ENCODE measurements around the gene AUP1. TPM values are rescaled to one million over a fixed set of nuclear protein-coding genes. Genes with fewer than 3 reads are reported as not detected.

The AUP1 gene
- total RNA-seq, 4 donors from 2014 or later: 164 to 264 (median 189) TPM

- WGBS, 2 donors (ENCODE audit: low coverage in 1 of 2): 11 to 58% methylated on average over 6 to 38 of the region's 38 CpGs
- no peak for TF ChIP-seq POLR2A (IDR thresholded peaks at IDR 0.05)
- peak overlapping the region; percentile 44 to 81 (median 67) for H3K4me3 ChIP-seq
- peak overlapping the region; percentile 90 to 98 (median 92) for H3K27ac ChIP-seq
- intact Hi-C loops (cut with DNase I; ENCODE audit: low total_unique reads) (loop anchor here (2.0 kb wide), 1 partner anchor 23 kb away; no protein-coding TSS in a partner anchor), in situ Hi-C loops (cut with MboI; ENCODE audit: low pct_ligation_motif_present in 1 of 4, low pct_unique_long_range_greater_than_20kb in 1 of 4, low sequenced_read_pairs in 3 of 4) (no loop called here)
- peak; percentile 55 for DNase-seq
- H3K9me3 ChIP-seq: no peaks in the 10 kb centered on the region
- H3K36me3 ChIP-seq: no peaks in the 10 kb centered on the region
- peaks cover 48% of the 10 kb centered on the region for H3K27me3 ChIP-seq
- peaks cover 12 to 44% (median 36%) of the 10 kb centered on the region in 4 donors for H3K4me1 ChIP-seq
These were observed 21.5 kb downstream of the AUP1 start for GRCh38 chr2:74507926-74508520.

GRCh38 chr2:74507145-74507925 lies 22.2 kb downstream of the AUP1 start, which contains the start of gene PCGF1:
Gene PCGF1, minus strand, starts transcription at chr2:74507695. Its CDS starts 27 bp downstream, at chr2:74507668.
- H3K9me3 ChIP-seq: no peaks in the 10 kb centered on the region
- in situ Hi-C loops (cut with MboI; ENCODE audit: low pct_ligation_motif_present in 1 of 4, low pct_unique_long_range_greater_than_20kb in 1 of 4, low sequenced_read_pairs in 3 of 4): no loop called here
- intact Hi-C loops (cut with DNase I; ENCODE audit: low total_unique reads): loop anchor here (2.0 kb wide), 1 partner anchor 23 kb away; no protein-coding TSS in a partner anchor
- H3K36me3 ChIP-seq: no peaks in the 10 kb centered on the region
- peak within 1 kb of the TSS; percentile 90 to 98 (median 92) for H3K27ac ChIP-seq
- WGBS, 2 donors (ENCODE audit: low coverage in 1 of 2): 0 to 2% methylated on average over 2 to 47 of the region's 56 CpGs
- peak; percentile 100 for DNase-seq
- H3K4me1 ChIP-seq: peaks cover 12 to 44% (median 36%) of the 10 kb centered on the region in 4 donors
- H3K27me3 ChIP-seq: peaks cover 41% of the 10 kb centered on the region
- peak within 1 kb of the TSS; percentile 44 to 81 (median 67) for H3K4me3 ChIP-seq
- TF ChIP-seq EP300 (IDR thresholded peaks at IDR 0.05; ENCODE audit: low read depth): no peak
- peak; percentile 42 to 82 (median 78) for TF ChIP-seq POLR2AphosphoS5 (IDR thresholded peaks at IDR 0.05)
- peak; percentile 75 for TF ChIP-seq POLR2A (IDR thresholded peaks at IDR 0.05)
- TF ChIP-seq CTCF (IDR thresholded peaks at IDR 0.05): peak; percentile 12 to 50 (median 25)

GRCh38 chr2:74505448-74506246 lies 23.9 kb downstream of the AUP1 start:
- no peak for DNase-seq
- TF ChIP-seq CTCF (IDR thresholded peaks at IDR 0.05) (no peak), POLR2AphosphoS5 (IDR thresholded peaks at IDR 0.05) (no peak), POLR2A (IDR thresholded peaks at IDR 0.05) (no peak), EP300 (IDR thresholded peaks at IDR 0.05; ENCODE audit: low read depth) (no peak)
- intact Hi-C loops (cut with DNase I; ENCODE audit: low total_unique reads): loop anchor here (2.0 kb wide), 1 partner anchor 21 kb away; no protein-coding TSS in a partner anchor
- H3K36me3 ChIP-seq: no peaks in the 10 kb centered on the region
- WGBS, 2 donors (ENCODE audit: low coverage in 1 of 2): 96 to 100% methylated on average over 4 to 14 of the region's 14 CpGs
- no peaks in the 10 kb centered on the region for H3K9me3 ChIP-seq
- peaks cover 33% of the 10 kb centered on the region for H3K27me3 ChIP-seq
- H3K27ac ChIP-seq: no peak overlapping the region
- peak overlapping the region in 1 of 4 donors; percentile 68 for H3K4me3 ChIP-seq
- H3K4me1 ChIP-seq: peaks cover 12 to 53% (median 37%) of the 10 kb centered on the region in 4 donors
- in situ Hi-C loops (cut with MboI; ENCODE audit: low pct_ligation_motif_present in 1 of 4, low pct_unique_long_range_greater_than_20kb in 1 of 4, low sequenced_read_pairs in 3 of 4): no loop called here

- intact Hi-C loops (cut with DNase I; ENCODE audit: low total_unique reads) (no loop called here), in situ Hi-C loops (cut with MboI; ENCODE audit: low pct_ligation_motif_present in 1 of 4, low pct_unique_long_range_greater_than_20kb in 1 of 4, low sequenced_read_pairs in 3 of 4) (loop anchor here in 1 of 4 donors (5.0 kb wide), 1 partner anchor 73 kb away; no protein-coding TSS in a partner anchor)
- H3K27ac ChIP-seq: peak overlapping the region in 1 of 4 donors; percentile 90
- no peaks in the 10 kb centered on the region for H3K9me3 ChIP-seq
- H3K4me1 ChIP-seq: peaks cover 15 to 59% (median 44%) of the 10 kb centered on the region in 4 donors
- TF ChIP-seq POLR2AphosphoS5 (IDR thresholded peaks at IDR 0.05): no peak
- no peak for TF ChIP-seq CTCF (IDR thresholded peaks at IDR 0.05)
- no peak for TF ChIP-seq EP300 (IDR thresholded peaks at IDR 0.05; ENCODE audit: low read depth)
- TF ChIP-seq POLR2A (IDR thresholded peaks at IDR 0.05): no peak
- DNase-seq: no peak
- H3K36me3 ChIP-seq: no peaks in the 10 kb centered on the region
- H3K4me3 ChIP-seq: peak overlapping the region in 1 of 4 donors; percentile 54
- 96 to 100% methylated on average over 1 to 3 of the region's 3 CpGs for WGBS, 2 donors (ENCODE audit: low coverage in 1 of 2)
- peaks cover 33% of the 10 kb centered on the region for H3K27me3 ChIP-seq
These were observed 24.9 kb downstream of the AUP1 start for GRCh38 chr2:74504591-74504990.

Data from transverse colon (tissue), 4 donors.